ENCODE measurements around the gene CDH16. TPM values are rescaled to one million over a fixed set of nuclear protein-coding genes. Genes with fewer than 3 reads are reported as not detected.

The CDH16 gene
- total RNA-seq, 4 donors from 2014 or later = not detected

DNA sequence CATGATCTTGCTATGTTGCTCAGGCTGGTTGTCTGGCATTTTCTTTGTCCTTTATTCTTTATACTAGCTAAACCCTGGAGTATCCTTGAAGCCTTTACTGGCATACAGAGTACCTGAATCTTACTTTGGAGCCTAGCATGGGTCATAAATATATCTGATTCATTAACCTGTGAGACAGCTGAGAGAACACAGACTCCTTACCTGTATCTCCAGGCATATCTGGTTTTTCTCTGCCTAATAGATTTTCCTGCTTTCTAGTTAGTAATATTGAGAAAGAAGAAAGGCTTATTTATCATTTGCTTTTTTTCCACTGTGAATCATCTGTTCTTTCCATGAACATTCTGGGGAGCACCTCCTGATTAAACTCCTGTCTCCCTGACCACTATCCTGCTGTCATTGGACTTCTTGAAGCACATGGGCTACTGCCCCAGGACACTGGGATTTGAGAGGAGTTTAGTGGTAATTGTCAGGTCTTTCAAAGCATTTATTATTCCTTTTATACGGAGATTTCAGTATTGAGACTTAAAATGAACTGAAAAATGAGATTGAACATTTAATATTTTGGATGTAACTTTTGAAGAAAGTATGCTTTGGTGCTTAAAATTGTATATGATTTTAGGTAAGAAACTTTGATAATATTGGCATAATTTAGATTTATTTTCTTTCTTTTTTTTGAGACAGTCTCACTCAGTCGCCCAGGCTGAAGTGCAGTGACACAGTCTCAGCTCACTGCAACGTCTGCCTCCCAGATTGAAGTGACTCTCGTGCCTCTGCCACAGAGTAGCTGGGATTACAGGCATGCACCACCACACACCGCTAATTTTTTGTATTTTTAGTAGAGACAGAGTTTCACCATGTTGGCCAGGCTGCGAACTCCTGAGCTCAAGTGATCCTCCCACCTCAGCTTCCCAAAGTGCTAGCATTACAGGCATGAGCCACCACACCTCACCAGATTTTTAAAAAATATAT is 29.8 kb downstream of the CDH16 start:
- no peaks in the 10 kb centered on the region for H3K4me1 ChIP-seq
- no peaks in the 10 kb centered on the region for H3K9me3 ChIP-seq
- no peak for ATAC-seq
- no peaks in the 10 kb centered on the region for H3K27me3 ChIP-seq
- peaks cover 0 to 42% of the 10 kb centered on the region in 2 donors for H3K36me3 ChIP-seq
- H3K4me3 ChIP-seq = no peak overlapping the region
- no peak overlapping the region for H3K27ac ChIP-seq
- TF ChIP-seq POLR2AphosphoS5 (IDR thresholded peaks at IDR 0.05) (no peak), EP300 (IDR thresholded peaks at IDR 0.05) (no peak), POLR2A (IDR thresholded peaks at IDR 0.05) (no peak)
- TF ChIP-seq, protein P1, sequence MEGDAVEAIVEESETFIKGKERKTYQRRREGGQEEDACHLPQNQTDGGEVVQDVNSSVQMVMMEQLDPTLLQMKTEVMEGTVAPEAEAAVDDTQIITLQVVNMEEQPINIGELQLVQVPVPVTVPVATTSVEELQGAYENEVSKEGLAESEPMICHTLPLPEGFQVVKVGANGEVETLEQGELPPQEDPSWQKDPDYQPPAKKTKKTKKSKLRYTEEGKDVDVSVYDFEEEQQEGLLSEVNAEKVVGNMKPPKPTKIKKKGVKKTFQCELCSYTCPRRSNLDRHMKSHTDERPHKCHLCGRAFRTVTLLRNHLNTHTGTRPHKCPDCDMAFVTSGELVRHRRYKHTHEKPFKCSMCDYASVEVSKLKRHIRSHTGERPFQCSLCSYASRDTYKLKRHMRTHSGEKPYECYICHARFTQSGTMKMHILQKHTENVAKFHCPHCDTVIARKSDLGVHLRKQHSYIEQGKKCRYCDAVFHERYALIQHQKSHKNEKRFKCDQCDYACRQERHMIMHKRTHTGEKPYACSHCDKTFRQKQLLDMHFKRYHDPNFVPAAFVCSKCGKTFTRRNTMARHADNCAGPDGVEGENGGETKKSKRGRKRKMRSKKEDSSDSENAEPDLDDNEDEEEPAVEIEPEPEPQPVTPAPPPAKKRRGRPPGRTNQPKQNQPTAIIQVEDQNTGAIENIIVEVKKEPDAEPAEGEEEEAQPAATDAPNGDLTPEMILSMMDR (IDR thresholded peaks at IDR 0.05) = no peak
- 90 to 91% methylated on average over 6 of the region's 6 CpGs for WGBS, 2 donors (ENCODE audit: low coverage in 1 of 2)

DNA sequence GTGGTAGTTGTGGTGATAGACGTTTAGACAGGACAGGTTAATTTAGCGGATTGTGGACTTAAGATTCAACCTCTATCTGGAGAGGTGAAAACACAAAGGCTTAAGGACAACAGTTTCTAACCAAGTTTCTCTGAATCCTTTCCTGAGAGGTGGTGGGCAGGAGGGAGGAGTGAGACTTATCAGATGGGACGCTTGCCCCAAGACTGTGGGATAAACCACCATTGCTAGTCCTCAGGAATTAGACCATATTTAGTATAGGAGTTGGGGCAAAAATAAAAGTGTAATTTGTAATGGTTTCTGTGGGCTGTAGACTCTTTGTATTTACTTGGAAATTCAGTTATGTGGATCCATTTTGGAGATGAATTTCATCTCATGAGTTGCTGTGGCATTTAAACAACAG is 31.8 kb downstream of the CDH16 start:
- Histone ChIP-seq H3K4me3 (no peak overlapping the region), H3K36me3 (peaks cover 0 to 50% of the 10 kb centered on the region in 2 donors), H3K27me3 (no peaks in the 10 kb centered on the region), H3K27ac (no peak overlapping the region), H3K9me3 (no peaks in the 10 kb centered on the region), H3K4me1 (peaks cover 0 to 4% (median 0%) of the 10 kb centered on the region in 3 donors)
- no peak for TF ChIP-seq EP300 (IDR thresholded peaks at IDR 0.05)
- no peak for TF ChIP-seq POLR2A (IDR thresholded peaks at IDR 0.05)
- TF ChIP-seq, protein P1 (IDR thresholded peaks at IDR 0.05) = no peak
- TF ChIP-seq POLR2AphosphoS5 (IDR thresholded peaks at IDR 0.05) = no peak
- ATAC-seq = no peak
- 68 to 83% methylated on average over 1 to 2 of the region's 3 CpGs for WGBS, 2 donors (ENCODE audit: low coverage in 1 of 2)

DNA sequence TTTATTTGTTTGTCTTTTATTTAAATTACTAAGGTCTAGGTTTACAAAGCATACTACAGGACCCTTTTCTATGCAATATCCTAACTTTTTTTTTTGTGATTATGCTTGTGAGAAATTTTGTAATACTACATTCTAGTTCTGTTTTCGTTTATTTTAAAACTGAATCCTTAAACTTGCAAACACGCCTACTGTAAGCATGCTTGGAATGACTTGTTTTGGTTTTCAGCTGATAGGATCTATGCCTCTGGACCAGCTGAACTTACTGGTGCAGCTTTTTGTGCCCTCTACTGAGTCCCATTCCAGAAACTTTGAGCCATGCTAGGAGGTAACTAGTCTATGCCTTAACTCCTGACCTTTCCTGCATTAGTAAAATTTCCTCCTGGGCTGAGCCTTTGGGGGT is 32.4 kb downstream of the CDH16 start:
- Histone ChIP-seq H3K36me3 (peaks cover 0 to 48% of the 10 kb centered on the region in 2 donors), H3K4me1 (peaks cover 0 to 10% (median 0%) of the 10 kb centered on the region in 3 donors), H3K9me3 (no peaks in the 10 kb centered on the region), H3K27ac (no peak overlapping the region), H3K27me3 (no peaks in the 10 kb centered on the region), H3K4me3 (no peak overlapping the region)
- TF ChIP-seq EP300 (IDR thresholded peaks at IDR 0.05) = no peak
- no peak for TF ChIP-seq POLR2A (IDR thresholded peaks at IDR 0.05)
- no peak for TF ChIP-seq POLR2AphosphoS5 (IDR thresholded peaks at IDR 0.05)
- TF ChIP-seq, protein P1 (IDR thresholded peaks at IDR 0.05) = no peak
- ATAC-seq = no peak
- WGBS, 2 donors (ENCODE audit: low coverage in 1 of 2) = 45 to 64% methylated on average over 2 of the region's 2 CpGs

DNA sequence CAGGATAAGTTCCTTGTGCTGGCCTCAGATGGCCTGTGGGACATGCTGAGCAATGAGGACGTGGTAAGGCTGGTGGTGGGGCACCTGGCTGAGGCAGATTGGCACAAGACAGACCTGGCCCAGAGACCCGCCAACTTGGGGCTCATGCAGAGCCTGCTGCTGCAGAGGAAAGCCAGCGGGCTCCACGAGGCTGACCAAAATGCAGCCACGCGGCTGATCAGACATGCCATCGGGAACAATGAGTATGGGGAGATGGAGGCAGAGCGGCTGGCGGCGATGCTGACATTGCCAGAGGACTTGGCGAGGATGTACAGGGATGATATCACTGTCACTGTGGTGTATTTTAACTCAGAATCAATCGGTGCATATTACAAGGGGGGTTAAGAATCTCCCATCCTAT is 33.2 kb downstream of the CDH16 start:
- Histone ChIP-seq H3K4me3 (no peak overlapping the region), H3K9me3 (no peaks in the 10 kb centered on the region), H3K27me3 (no peaks in the 10 kb centered on the region), H3K27ac (no peak overlapping the region), H3K4me1 (peaks cover 0 to 15% (median 5%) of the 10 kb centered on the region in 3 donors), H3K36me3 (peaks cover 0 to 45% of the 10 kb centered on the region in 2 donors)
- TF ChIP-seq POLR2AphosphoS5 (IDR thresholded peaks at IDR 0.05) = no peak
- no peak for TF ChIP-seq EP300 (IDR thresholded peaks at IDR 0.05)
- no peak for TF ChIP-seq POLR2A (IDR thresholded peaks at IDR 0.05)
- TF ChIP-seq, protein P1 (IDR thresholded peaks at IDR 0.05) = no peak
- ATAC-seq = no peak
- WGBS, 2 donors (ENCODE audit: low coverage in 1 of 2) = 100% methylated on average over 1 of the region's 12 CpGs; no CpG with 5 or more reads in 1 of the 2 donors

All from gastroesophageal sphincter (tissue), 4 donors.